HepG2 (cell line): Measurements from ENCODE around the gene SLC25A51. TPM values are rescaled to one million over a fixed set of nuclear protein-coding genes. Genes with fewer than 3 reads are reported as not detected.

Experiments
- ATAC-seq: fragments of 200-7000 bp; cut with Tn5 transposase; 3 replicates; pipeline ENCODE4 v1.9.1; 2020; ENCODE audit warnings: mild to moderate bottlenecking, moderate library complexity
- BruUV-seq: library from RNA; stranded (reverse); fragments of 400-500 nt; replicated peaks from 2 replicates; lab custom pipeline; 2021; lab: Mats Ljungman, UMichigan
- CTCF ChIA-PET: fragments of 300-600 bp; formaldehyde crosslinking; extraction: SDS; loops from one replicate; lab custom pipeline; 2021; ENCODE audit warnings: low total read pairs, inconsistent platforms, low intra/inter-chr PET ratio; lab: Yijun Ruan, JAX
- POLR2A ChIA-PET: fragments of 350-600 bp; sonication (Branson Sonifier 250); formaldehyde crosslinking; loops from one replicate; lab custom pipeline; 2020; ENCODE audit warnings: antibody characterized with exemption, inconsistent platforms; lab: Yijun Ruan, JAX
- DNase-seq: peaks from one replicate; pipeline ENCODE4 v3.0.0-alpha.2; 2015; ENCODE audit warnings: low spot score
- FAIRE-seq: peaks from 3 replicates; lab custom pipeline; 2011; peaks lifted over from hg19 to GRCh38; lab: Jason Lieb, UNC
- H2AFZ ChIP-seq: one replicate; pipeline ENCODE4 v1.6.1; 2011; ENCODE audit warnings: low read length, inconsistent platforms
- H3K27ac ChIP-seq: fragments of 300-600 bp; 3 replicates; pipeline ENCODE4 v1.8.0; 2011; ENCODE audit warnings: mixed run types, mild to moderate bottlenecking, mixed read lengths, low read length, inconsistent platforms; ENCODE audit not compliant: insufficient read depth; ENCODE audit errors: extremely low read length
- H3K27me3 ChIP-seq, 2 experiments: fragments of 200-600 bp in 1 of 2; 2 replicates in 1 of 2; 3 replicates in 1 of 2; pipeline versions ENCODE4 v1.6.0 to v1.8.0; 2011; ENCODE audit warnings: low read length in 2 of 2, mild to moderate bottlenecking in 2 of 2, moderate library complexity in 2 of 2, inconsistent platforms in 1 of 2; ENCODE audit not compliant: insufficient read depth in 2 of 2, control insufficient read depth in 1 of 2
- H3K36me3 ChIP-seq, 2 experiments: fragments of 200-600 bp in 1 of 2; replicated peaks in 1 of 2; 2 replicates in 1 of 2; 3 replicates in 1 of 2; pipeline versions ENCODE4 v1.5.1 to v1.8.0; 2011; ENCODE audit warnings: low read length in 2 of 2, inconsistent platforms in 1 of 2; ENCODE audit not compliant: insufficient read depth in 2 of 2, control insufficient read depth in 1 of 2
- H3K4me1 ChIP-seq: 2 replicates; pipeline ENCODE4 v1.5.1; 2012; ENCODE audit warnings: low read length, inconsistent platforms; ENCODE audit not compliant: insufficient read depth
- H3K4me2 ChIP-seq: 2 replicates; pipeline ENCODE4 v1.6.0; 2011; ENCODE audit warnings: low read depth, low read length, inconsistent platforms
- H3K4me3 ChIP-seq, 3 experiments: fragments of 200-600 bp in 1 of 3; sonication (generic), shearing (Covaris generic) in 1 of 3; replicated peaks in 1 of 3; 2 replicates each; pipeline ENCODE4 v1.5.1; 2011 to 2016; ENCODE audit warnings: low read length in 3 of 3, inconsistent platforms in 2 of 3, low read depth in 2 of 3, mild to moderate bottlenecking in 2 of 3, control low read depth in 1 of 3, mixed read lengths in 1 of 3; ENCODE audit not compliant: insufficient read depth in 1 of 3
- H3K79me2 ChIP-seq: one replicate; pipeline ENCODE4 v1.6.1; 2011; ENCODE audit warnings: low read length, inconsistent platforms; ENCODE audit not compliant: insufficient read depth
- H3K9ac ChIP-seq: 2 replicates; pipeline ENCODE4 v1.6.0; 2011; ENCODE audit warnings: mild to moderate bottlenecking, low read depth, low read length, inconsistent platforms; ENCODE audit not compliant: insufficient read depth
- H3K9me3 ChIP-seq: 2 replicates; pipeline ENCODE4 v1.5.1; 2012; ENCODE audit warnings: mild to moderate bottlenecking, low read length
- H4K20me1 ChIP-seq: 2 replicates; pipeline ENCODE4 v1.6.0; 2011; ENCODE audit warnings: inconsistent platforms, mild to moderate bottlenecking, low read length, moderate library complexity; ENCODE audit not compliant: insufficient read depth
- CAMTA2 ChIP-seq: sonication (generic); formaldehyde crosslinking; IDR thresholded peaks from 2 replicates; pipeline ENCODE4 v1.4.0; 2020; ENCODE audit warnings: mild to moderate bottlenecking, missing genetic modification reagents, borderline replicate concordance
- GLI4 ChIP-seq: sonication (generic); formaldehyde crosslinking; IDR thresholded peaks from 2 replicates; pipeline ENCODE4 v1.5.1; 2020; ENCODE audit warnings: missing genetic modification reagents, mild to moderate bottlenecking, moderate library complexity, borderline replicate concordance
- HNRNPLL ChIP-seq: fragments of 200-400 bp; formaldehyde crosslinking; IDR thresholded peaks from 2 replicates; pipeline ENCODE4 v1.6.1; 2017; ENCODE audit warnings: mild to moderate bottlenecking, low read depth, low read length; ENCODE audit not compliant: poor library complexity, severe bottlenecking
- MAZ ChIP-seq, 2 experiments: sonication (generic) in 1 of 2; formaldehyde crosslinking in 1 of 2; IDR thresholded peaks; 2 replicates each; pipeline versions ENCODE4 v1.5.0 to v1.6.1; 2012 to 2020; ENCODE audit warnings: low read depth in 2 of 2, mild to moderate bottlenecking in 2 of 2, borderline replicate concordance in 1 of 2, improper control_type of control experiment in 1 of 2, low read length in 1 of 2, missing genetic modification reagents in 1 of 2, moderate library complexity in 1 of 2
- MEIS2 ChIP-seq: sonication (generic); formaldehyde crosslinking; IDR thresholded peaks from 2 replicates; pipeline ENCODE4 v1.9.0; 2021; ENCODE audit warnings: mild to moderate bottlenecking, missing genetic modification reagents
- PHB2 ChIP-seq: fragments of 450-650 bp; IDR thresholded peaks from 2 replicates; pipeline ENCODE4 v1.6.1; 2018; ENCODE audit not compliant: partially characterized antibody
- RBM22 ChIP-seq: fragments of 200-400 bp; formaldehyde crosslinking; optimal IDR thresholded peaks from 2 replicates; pipeline ENCODE3; 2017; ENCODE audit warnings: mild to moderate bottlenecking, low read length, moderate library complexity
- SNAI1 ChIP-seq: sonication (generic); formaldehyde crosslinking; IDR thresholded peaks from 2 replicates; pipeline ENCODE4 v1.5.0; 2020; ENCODE audit warnings: mild to moderate bottlenecking, missing genetic modification reagents, borderline replicate concordance
- SP2 ChIP-seq: sonication (generic); formaldehyde crosslinking; IDR thresholded peaks from 2 replicates; pipeline ENCODE4 v1.5.1; 2020; ENCODE audit warnings: mild to moderate bottlenecking, missing genetic modification reagents
- ZNF24 ChIP-seq: fragments of 450-650 bp; IDR thresholded peaks from 2 replicates; pipeline ENCODE4 v1.6.1; 2017; ENCODE audit warnings: antibody characterized with exemption, mild to moderate bottlenecking
- ZNF510 ChIP-seq: sonication (generic); formaldehyde crosslinking; IDR thresholded peaks from 2 replicates; pipeline ENCODE4 v1.4.0; 2020; ENCODE audit warnings: low read depth, mild to moderate bottlenecking, missing genetic modification reagents
- ZNF557 ChIP-seq: sonication (generic); formaldehyde crosslinking; IDR thresholded peaks from 2 replicates; pipeline ENCODE4 v1.4.0; 2020; ENCODE audit warnings: missing genetic modification reagents
- WGBS: methylation state at CpG from one replicate; pipeline ENCODE4 v1.1.6; 2017; ENCODE audit warnings: low lambda C conversion rate; 5-methylcytosine and 5-hydroxymethylcytosine counted together
- in situ Hi-C: cut with HindIII; loops from 2 replicates; pipeline ENCODE4 v1.10.0; 2017; ENCODE audit warnings: low pct_unique_long_range_greater_than_20kb; ENCODE audit not compliant: extremely low pct_ligation_motif_present
- intact Hi-C: fragments of 100-400 bp; cut with micrococcal nuclease; formaldehyde crosslinking; loops from one replicate; pipeline ENCODE4 v1.10.0; 2022; ENCODE audit not compliant: unreplicated experiment
- polyA plus RNA-seq, 8 experiments: library from polyadenylated mRNA; depleted of rRNA in 3 of 8; stranded (reverse) in 7 of 8; unstranded in 1 of 8; fragments of >200 nt; fragmentation: Illumina TruSeq in 4 of 8; extraction: Trizol in 4 of 8; gene quantifications; 2 replicates each; pipeline versions ENCODE4 v1.2.1 to v1.2.3, GENCODE V29; 2011 to 2016; ENCODE audit warnings: low read depth in 4 of 8, missing spikeins in 1 of 8, mixed read lengths in 1 of 8; ENCODE audit not compliant: insufficient read depth in 1 of 8
- total RNA-seq, 5 experiments: library from RNA; depleted of rRNA; stranded (reverse); fragments of >200 nt; fragmentation: Illumina TruSeq; extraction: Trizol; gene quantifications; 2 replicates each; pipeline ENCODE4 v1.2.3, GENCODE V29; 2016; ENCODE audit warnings: low read depth in 1 of 5
- TF ChIP-seq, protein P1 (sequence below): sonication (generic); formaldehyde crosslinking; IDR thresholded peaks from one replicate; pipeline ENCODE4 v1.5.1; 2020; ENCODE audit warnings: mild to moderate bottlenecking, missing genetic modification reagents; ENCODE audit errors: not compliant biosample characterization

The SLC25A51 gene
- total and polyA plus RNA-seq, 2 of the 13 experiments (the other 11 are each of a cell fraction or from before 2014, with no cell fraction given) = 14.6 to 37.7 TPM

DNA sequence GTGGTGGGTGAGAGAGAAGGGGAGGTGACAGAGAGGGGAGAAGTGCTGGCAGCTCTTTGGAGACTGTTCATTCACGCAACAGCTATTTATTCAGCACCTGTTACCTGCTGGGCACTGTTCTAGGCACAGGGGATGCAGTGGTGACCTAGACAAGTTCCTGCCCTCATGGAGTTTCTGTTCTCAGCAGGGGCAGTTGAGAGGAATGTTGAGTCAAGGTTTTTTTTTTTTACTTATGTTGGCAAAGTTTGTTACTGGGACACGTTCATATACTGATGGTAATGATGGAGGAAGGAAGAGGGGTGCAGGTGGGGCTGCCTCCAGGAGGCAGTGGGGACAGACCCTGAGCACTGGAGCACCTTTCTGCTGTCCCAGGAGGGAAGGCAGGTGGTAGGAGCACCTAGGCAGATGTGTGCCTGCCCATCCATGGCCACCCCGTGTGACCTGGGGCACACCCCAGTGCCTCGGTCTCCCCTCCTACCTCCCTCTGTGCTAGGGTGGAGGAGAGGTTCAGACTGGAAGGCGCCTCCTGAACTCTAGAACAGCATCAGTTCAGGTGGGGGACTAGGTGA is 49.4 kb upstream of the SLC25A51 start (continued):
- TF ChIP-seq MAZ (IDR thresholded peaks at IDR 0.05; ENCODE audit: borderline replicate concordance, low read depth, low read length) = no peak
- TF ChIP-seq MAZ (CRISPR knock-in tag; IDR thresholded peaks at IDR 0.05; ENCODE audit: low read depth) = no peak
- TF ChIP-seq HNRNPLL = no peak
- no peak for TF ChIP-seq ZNF510 (CRISPR knock-in tag)
- TF ChIP-seq CAMTA2 = no peak
- TF ChIP-seq SP2 = no peak

DNA sequence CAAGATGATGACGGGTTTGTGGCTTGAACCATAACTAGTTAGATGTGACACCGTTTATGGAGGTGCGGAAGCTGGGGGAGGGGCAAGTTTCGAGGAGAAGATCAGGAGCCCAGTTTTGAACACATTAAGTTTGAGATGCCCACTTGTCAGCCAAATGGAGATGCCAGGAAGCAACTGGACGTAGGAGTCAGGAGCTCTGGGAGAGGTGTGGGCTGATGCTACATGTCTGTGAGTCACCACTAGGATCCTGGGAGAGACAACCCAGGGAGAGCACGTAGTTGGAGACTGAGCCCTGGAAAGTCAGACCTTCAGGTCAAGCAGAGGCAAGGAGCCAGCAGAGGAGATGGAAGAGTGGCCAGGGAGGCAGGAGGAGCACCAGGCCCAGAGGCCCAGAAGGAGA is 48.8 kb upstream of the SLC25A51 start:
- Histone ChIP-seq H3K4me3 (no peak overlapping the region), H3K4me2 (no peak overlapping the region), H3K9ac (no peak overlapping the region), H3K36me3 (peaks cover 50 to 97% of the 10 kb centered on the region in 2 experiments), H4K20me1 (peaks cover 34% of the 10 kb centered on the region; the same call in 1 of the 2 replicates), H3K27ac (peak overlapping the region; percentile 19), H3K9me3 (no peaks in the 10 kb centered on the region), H3K79me2 (no peaks in the 10 kb centered on the region), H2AFZ (no peak overlapping the region), H3K4me1 (peaks cover 30% of the 10 kb centered on the region), H3K27me3 (no peaks in the 10 kb centered on the region)
- FAIRE-seq = no peak
- no peak for DNase-seq
- TF ChIP-seq ZNF557 = no peak
- peak; percentile 71 for TF ChIP-seq RBM22
- TF ChIP-seq ZNF24 = no peak
- TF ChIP-seq GLI4 (CRISPR knock-in tag) = no peak
- TF ChIP-seq PHB2 = no peak
- TF ChIP-seq, protein P1, sequence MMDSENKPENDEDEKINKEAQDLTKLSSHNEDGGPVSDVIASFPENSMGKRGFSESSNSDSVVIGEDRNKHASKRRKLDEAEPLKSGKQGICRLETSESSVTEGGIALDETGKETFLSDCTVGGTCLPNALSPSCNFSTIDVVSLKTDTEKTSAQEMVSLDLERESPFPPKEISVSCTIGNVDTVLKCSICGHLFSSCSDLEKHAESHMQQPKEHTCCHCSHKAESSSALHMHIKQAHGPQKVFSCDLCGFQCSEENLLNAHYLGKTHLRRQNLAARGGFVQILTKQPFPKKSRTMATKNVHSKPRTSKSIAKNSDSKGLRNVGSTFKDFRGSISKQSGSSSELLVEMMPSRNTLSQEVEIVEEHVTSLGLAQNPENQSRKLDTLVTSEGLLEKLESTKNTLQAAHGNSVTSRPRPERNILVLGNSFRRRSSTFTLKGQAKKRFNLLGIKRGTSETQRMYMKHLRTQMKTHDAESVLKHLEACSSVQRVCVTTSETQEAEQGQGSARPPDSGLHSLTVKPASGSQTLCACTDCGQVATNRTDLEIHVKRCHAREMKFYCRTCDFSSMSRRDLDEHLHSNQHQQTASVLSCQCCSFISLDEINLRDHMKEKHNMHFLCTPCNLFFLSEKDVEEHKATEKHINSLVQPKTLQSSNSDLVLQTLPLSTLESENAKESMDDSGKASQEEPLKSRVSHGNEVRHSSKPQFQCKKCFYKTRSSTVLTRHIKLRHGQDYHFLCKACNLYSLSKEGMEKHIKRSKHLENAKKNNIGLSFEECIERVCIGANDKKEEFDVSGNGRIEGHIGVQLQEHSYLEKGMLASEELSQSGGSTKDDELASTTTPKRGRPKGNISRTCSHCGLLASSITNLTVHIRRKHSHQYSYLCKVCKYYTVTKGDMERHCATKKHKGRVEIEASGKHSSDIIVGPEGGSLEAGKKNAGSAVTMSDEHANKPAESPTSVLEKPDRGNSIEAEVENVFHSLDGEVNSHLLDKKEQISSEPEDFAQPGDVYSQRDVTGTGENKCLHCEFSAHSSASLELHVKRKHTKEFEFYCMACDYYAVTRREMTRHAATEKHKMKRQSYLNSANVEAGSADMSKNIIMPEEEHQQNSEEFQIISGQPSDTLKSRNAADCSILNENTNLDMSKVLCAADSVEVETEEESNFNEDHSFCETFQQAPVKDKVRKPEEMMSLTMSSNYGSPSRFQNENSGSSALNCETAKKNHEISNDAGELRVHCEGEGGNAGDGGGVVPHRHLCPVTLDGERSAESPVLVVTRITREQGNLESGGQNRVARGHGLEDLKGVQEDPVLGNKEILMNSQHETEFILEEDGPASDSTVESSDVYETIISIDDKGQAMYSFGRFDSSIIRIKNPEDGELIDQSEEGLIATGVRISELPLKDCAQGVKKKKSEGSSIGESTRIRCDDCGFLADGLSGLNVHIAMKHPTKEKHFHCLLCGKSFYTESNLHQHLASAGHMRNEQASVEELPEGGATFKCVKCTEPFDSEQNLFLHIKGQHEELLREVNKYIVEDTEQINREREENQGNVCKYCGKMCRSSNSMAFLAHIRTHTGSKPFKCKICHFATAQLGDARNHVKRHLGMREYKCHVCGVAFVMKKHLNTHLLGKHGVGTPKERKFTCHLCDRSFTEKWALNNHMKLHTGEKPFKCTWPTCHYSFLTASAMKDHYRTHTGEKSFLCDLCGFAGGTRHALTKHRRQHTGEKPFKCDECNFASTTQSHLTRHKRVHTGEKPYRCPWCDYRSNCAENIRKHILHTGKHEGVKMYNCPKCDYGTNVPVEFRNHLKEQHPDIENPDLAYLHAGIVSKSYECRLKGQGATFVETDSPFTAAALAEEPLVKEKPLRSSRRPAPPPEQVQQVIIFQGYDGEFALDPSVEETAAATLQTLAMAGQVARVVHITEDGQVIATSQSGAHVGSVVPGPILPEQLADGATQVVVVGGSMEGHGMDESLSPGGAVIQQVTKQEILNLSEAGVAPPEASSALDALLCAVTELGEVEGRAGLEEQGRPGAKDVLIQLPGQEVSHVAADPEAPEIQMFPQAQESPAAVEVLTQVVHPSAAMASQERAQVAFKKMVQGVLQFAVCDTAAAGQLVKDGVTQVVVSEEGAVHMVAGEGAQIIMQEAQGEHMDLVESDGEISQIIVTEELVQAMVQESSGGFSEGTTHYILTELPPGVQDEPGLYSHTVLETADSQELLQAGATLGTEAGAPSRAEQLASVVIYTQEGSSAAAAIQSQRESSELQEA (CRISPR knock-in tag) = no peak
- no peak for TF ChIP-seq SNAI1
- TF ChIP-seq MEIS2 (CRISPR knock-in tag) = no peak
- in situ Hi-C loops (no loop called here), intact Hi-C loops (no loop called here)
- peak; percentile 7; the same call in 1 of the 3 replicates for ATAC-seq
- ChIA-PET POLR2A (no interaction called here), CTCF (no interaction called here)
- WGBS = 93% methylated on average over 6 of the region's 6 CpGs
- no TSS peak for BruUV-seq
